Ovary (tissue), 9 donors: ENCODE measurements around the gene ZNF280D. TPM values are rescaled to one million over a fixed set of nuclear protein-coding genes. Genes with fewer than 3 reads are reported as not detected.

Experiments used
- DNase-seq, 5 donors: peaks; one replicate each; pipeline ENCODE4 v3.0.0-alpha.2; 2019 to 2020
- H3K27ac ChIP-seq, 2 donors: fragments of 200-600 bp; one replicate each; pipeline versions ENCODE4 v1.5.1 to v1.8.0; 2019 to 2022
- H3K27me3 ChIP-seq: fragments of 200-600 bp; one replicate; pipeline ENCODE4 v1.8.0; 2022
- H3K36me3 ChIP-seq: fragments of 200-600 bp; sonication (generic); one replicate; pipeline ENCODE4 v1.5.1; 2019
- H3K4me1 ChIP-seq: one replicate; pipeline ENCODE4 v1.8.1; 2013; ENCODE audit warnings: mild to moderate bottlenecking, moderate library complexity; ENCODE audit not compliant: insufficient read depth
- H3K4me3 ChIP-seq: fragments of 200-600 bp; sonication (generic); one replicate; pipeline ENCODE4 v1.5.1; 2017
- H3K9me3 ChIP-seq, 2 donors: fragments of 200-600 bp in 1 of 2; sonication (generic) in 1 of 2; one replicate each; pipeline versions ENCODE4 v1.5.1 to v1.8.1; 2013 to 2019; ENCODE audit warnings: mild to moderate bottlenecking in 1 of 2, moderate library complexity in 1 of 2
- EP300 ChIP-seq: sonication (generic); formaldehyde crosslinking; IDR thresholded peaks from one replicate; pipeline ENCODE4 v1.6.1; 2017; ENCODE audit warnings: antibody characterized with exemption
- POLR2A ChIP-seq: fragments of 450-650 bp; IDR thresholded peaks from one replicate; pipeline ENCODE4 v1.6.1; 2017; ENCODE audit warnings: antibody characterized with exemption, mild to moderate bottlenecking, moderate library complexity
- WGBS, 3 donors: extraction: QIAGEN DNeasy Blood & Tissue Kit in 1 of 3; methylation state at CpG; one replicate each; pipeline versions ENCODE4 v1.1.5 to v1.1.7; 2013 to 2017; 5-methylcytosine and 5-hydroxymethylcytosine counted together
- intact Hi-C, 4 donors: fragments of 100-400 bp; cut with DNase I; formaldehyde crosslinking; loops; one replicate each; pipeline versions ENCODE4 v1.11.0 to v1.15.1; 2022 to 2023
- polyA plus RNA-seq, 2 donors: library from polyadenylated mRNA; stranded (reverse); fragments of 200-250 nt in 1 of 2; fragments of 350-450 nt in 1 of 2; fragmentation: Illumina TruSeq in 1 of 2; extraction: RNeasy Lipid Tissue Mini Kit (QIAGEN cat#74804) in 1 of 2; gene quantifications; one replicate each; pipeline ENCODE4 v1.2.3, GENCODE V29; 2013 to 2014
- total RNA-seq, 7 donors: library from RNA; depleted of rRNA in 2 of 7; stranded (reverse); fragments of >200 nt in 2 of 7; fragmentation: NEBNext Ultra II Directional in 3 of 7; extraction: Animal tissue kit (Norgen Biotek cat#: 25700) in 3 of 7; gene quantifications; one replicate each; pipeline versions ENCODE4 v1.1.0 to v1.2.4, GENCODE V29; 2016 to 2023
- TF ChIP-seq, protein P1 (sequence below), 3 donors: fragments of 450-650 bp in 2 of 3; fragments of 200-600 bp in 1 of 3; IDR thresholded peaks; one replicate each; pipeline versions ENCODE4 v1.5.1 to v1.8.0; 2016 to 2022; ENCODE audit warnings: antibody characterized with exemption in 3 of 3, mild to moderate bottlenecking in 1 of 3
- donor health status: DM: no; HTN: no; CAD: no; lungs with moderate emphysema.
- donor health status: DM: no; HTN: no; CAD: no.
- donor health status: Bipolar disorder and iron deficiency.
- donor health status: DM: yes; HTN: yes; CAD: no.
- donor health status: DM: no; HTN: no; CAD: no.
- donor health status: DM: yes; HTN: yes; CAD: no.

ZNF280D gene
- total and polyA plus RNA-seq, 9 donors: 27.3 to 66.0 (median 50.4) TPM

GRCh38 chr15:56778761-56779160 is 45.5 kb upstream of the ZNF280D start:
- Histone ChIP-seq H3K9me3 (no peaks in the 10 kb centered on the region), H3K4me3 (no peak overlapping the region), H3K4me1 (no peaks in the 10 kb centered on the region), H3K36me3 (no peaks in the 10 kb centered on the region), H3K27me3 (no peaks in the 10 kb centered on the region), H3K27ac (no peak overlapping the region)
- TF ChIP-seq, protein P1, sequence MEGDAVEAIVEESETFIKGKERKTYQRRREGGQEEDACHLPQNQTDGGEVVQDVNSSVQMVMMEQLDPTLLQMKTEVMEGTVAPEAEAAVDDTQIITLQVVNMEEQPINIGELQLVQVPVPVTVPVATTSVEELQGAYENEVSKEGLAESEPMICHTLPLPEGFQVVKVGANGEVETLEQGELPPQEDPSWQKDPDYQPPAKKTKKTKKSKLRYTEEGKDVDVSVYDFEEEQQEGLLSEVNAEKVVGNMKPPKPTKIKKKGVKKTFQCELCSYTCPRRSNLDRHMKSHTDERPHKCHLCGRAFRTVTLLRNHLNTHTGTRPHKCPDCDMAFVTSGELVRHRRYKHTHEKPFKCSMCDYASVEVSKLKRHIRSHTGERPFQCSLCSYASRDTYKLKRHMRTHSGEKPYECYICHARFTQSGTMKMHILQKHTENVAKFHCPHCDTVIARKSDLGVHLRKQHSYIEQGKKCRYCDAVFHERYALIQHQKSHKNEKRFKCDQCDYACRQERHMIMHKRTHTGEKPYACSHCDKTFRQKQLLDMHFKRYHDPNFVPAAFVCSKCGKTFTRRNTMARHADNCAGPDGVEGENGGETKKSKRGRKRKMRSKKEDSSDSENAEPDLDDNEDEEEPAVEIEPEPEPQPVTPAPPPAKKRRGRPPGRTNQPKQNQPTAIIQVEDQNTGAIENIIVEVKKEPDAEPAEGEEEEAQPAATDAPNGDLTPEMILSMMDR (IDR thresholded peaks at IDR 0.05): no peak
- TF ChIP-seq POLR2A (no peak), EP300 (no peak)
- no peak for DNase-seq
- 21 to 41% (median 28%) methylated on average over 2 of the region's 2 CpGs for WGBS, 3 donors
- intact Hi-C loops: no loop called here

DNA sequence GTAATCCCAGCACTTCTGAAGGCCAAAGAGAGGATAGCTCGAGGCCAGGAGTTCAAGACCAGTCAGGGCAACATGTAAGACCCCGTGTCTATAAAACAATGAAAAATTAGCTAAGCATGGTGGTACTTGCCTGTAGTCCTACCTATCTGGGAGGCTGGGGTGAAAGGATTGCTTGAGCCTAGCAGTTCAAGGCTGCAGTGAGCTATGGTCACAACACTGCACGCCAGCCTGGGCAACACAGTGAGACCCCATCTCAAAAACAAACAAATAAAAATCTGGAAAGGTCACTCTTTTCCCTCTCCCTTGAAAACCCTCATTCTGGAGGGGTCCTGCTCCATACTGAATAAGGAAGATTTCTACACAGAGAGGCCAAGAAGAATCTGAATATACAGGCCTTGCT is 43.5 kb upstream of the ZNF280D start:
- TF ChIP-seq POLR2A (no peak), EP300 (no peak)
- TF ChIP-seq, protein P1 (IDR thresholded peaks at IDR 0.05): no peak
- DNase-seq: no peak
- Histone ChIP-seq H3K9me3 (no peaks in the 10 kb centered on the region), H3K4me3 (no peak overlapping the region), H3K4me1 (peaks cover 2% of the 10 kb centered on the region), H3K27ac (no peak overlapping the region), H3K27me3 (no peaks in the 10 kb centered on the region), H3K36me3 (no peaks in the 10 kb centered on the region)
- intact Hi-C loops: no loop called here
- WGBS, 3 donors: 92 to 100% (median 98%) methylated on average over 3 of the region's 3 CpGs

GRCh38 chr15:56775641-56776040 is 42.3 kb upstream of the ZNF280D start:
- no peak overlapping the region for H3K27ac ChIP-seq
- whole genome bisulfite sequencing, 3 donors: 10 to 23% (median 11%) methylated on average over 1 of the region's 1 CpG
- intact Hi-C loops: no loop called here

GRCh38 chr15:56774356-56774755 is 41.0 kb upstream of the ZNF280D start:
- DNase-seq: no peak
- H3K27ac ChIP-seq: no peak overlapping the region
- H3K9me3 ChIP-seq: no peaks in the 10 kb centered on the region
- peaks cover 2% of the 10 kb centered on the region for H3K4me1 ChIP-seq
- H3K4me3 ChIP-seq: no peak overlapping the region
- 93 to 98% (median 94%) methylated on average over 2 of the region's 2 CpGs for WGBS, 3 donors
- no peaks in the 10 kb centered on the region for H3K27me3 ChIP-seq
- intact Hi-C loops: no loop called here
- TF ChIP-seq EP300: no peak
- no peak for TF ChIP-seq POLR2A
- TF ChIP-seq, protein P1 (IDR thresholded peaks at IDR 0.05): no peak
- no peaks in the 10 kb centered on the region for H3K36me3 ChIP-seq

More at GRCh38 chr15:56775641-56776040, 42.3 kb upstream of the ZNF280D start:
- no peak for DNase-seq
- TF ChIP-seq EP300 (no peak), POLR2A (no peak)
- TF ChIP-seq, protein P1 (IDR thresholded peaks at IDR 0.05): no peak
- no peaks in the 10 kb centered on the region for H3K36me3 ChIP-seq
- no peaks in the 10 kb centered on the region for H3K27me3 ChIP-seq
- H3K4me1 ChIP-seq: peaks cover 2% of the 10 kb centered on the region
- no peak overlapping the region for H3K4me3 ChIP-seq
- H3K9me3 ChIP-seq: no peaks in the 10 kb centered on the region
